Measurements from ENCODE around the gene CRIP1. TPM values are rescaled to one million over a fixed set of nuclear protein-coding genes. Genes with fewer than 3 reads are reported as not detected.

Gene CRIP1
- total and polyA plus RNA-seq, 10 of the 15 experiments (the other 5 are each of a cell fraction or from before 2014, with no cell fraction given) = 66.8 to 259 (median 154) TPM

GRCh38 chr14:105447651-105448640, 38.7 kb upstream of the CRIP1 start:
- intact Hi-C loops (cut with micrococcal nuclease; ENCODE audit: unreplicated experiment) (loop anchor here (1.0 kb wide), 1 partner anchor 41 kb away; no protein-coding TSS in a partner anchor), in situ Hi-C loops (cut with MboI) (no loop called here)
- Histone ChIP-seq H3K27ac (ENCODE audit: control insufficient read depth, insufficient read depth) (no peak overlapping the region), H3K9ac (ENCODE audit: control insufficient read depth, insufficient read depth, low read length) (no peak overlapping the region), H3K79me2 (ENCODE audit: control insufficient read depth, insufficient read depth, low read length) (no peaks in the 10 kb centered on the region), H3K27me3 (replicated peaks in 1 of 2; ENCODE audit: control insufficient read depth in 2 of 2, insufficient read depth in 2 of 2, low read length in 1 of 2) (no peaks in the 10 kb centered on the region), H2AFZ (ENCODE audit: control insufficient read depth, low read depth, low read length) (no peak overlapping the region), H4K20me1 (ENCODE audit: control insufficient read depth, insufficient read depth) (no peaks in the 10 kb centered on the region), H3K4me2 (ENCODE audit: control insufficient read depth, insufficient read depth) (no peak overlapping the region), H3K36me3 (ENCODE audit: control insufficient read depth in 2 of 2, insufficient read depth in 2 of 2, low read length in 1 of 2) (peaks cover 0 to 26% of the 10 kb centered on the region in 2 experiments; a peak in 3 of 4 replicates), H3K4me1 (ENCODE audit: control insufficient read depth, insufficient read depth, low read length) (no peaks in the 10 kb centered on the region), H3K4me3 (no peak overlapping the region), H3K9me3 (replicated peaks; ENCODE audit: control insufficient read depth, insufficient read depth, low read length) (no peaks in the 10 kb centered on the region)
- WGBS (ENCODE audit: insufficient coverage, insufficient replicate concordance, low lambda C conversion rate, missing lambda C conversion rate) = 93% methylated on average over 29 of the region's 31 CpGs
- ChIA-PET CTCF (interaction anchor here (0.7 kb wide), 1 partner anchor 57 kb away, joined by 3 read pairs; no protein-coding TSS in a partner anchor), POLR2A (no interaction called here), SMC1A (ENCODE audit: uncharacterized antibody, unreplicated experiment) (no interaction called here), RAD21 (ENCODE audit: unreplicated experiment) (interaction anchor here (1.0 kb wide), 1 partner anchor 42 kb away, joined by 4 read pairs; no protein-coding TSS in a partner anchor)
- FAIRE-seq (no peak), DNase-seq (ENCODE audit: low read depth, low spot score) (no peak), ATAC-seq (no peak)
- TF ChIP-seq HSF1 (IDR thresholded peaks at IDR 0.05; ENCODE audit: low read depth, low read length) = no peak
- no peak for TF ChIP-seq PML (IDR thresholded peaks at IDR 0.05; ENCODE audit: low read length)
- TF ChIP-seq IKZF2 (IDR thresholded peaks at IDR 0.05) = no peak
- TF ChIP-seq SRF (IDR thresholded peaks at IDR 0.05; ENCODE audit: low read depth in 2 of 2, low read length in 2 of 2) = no peak
- TF ChIP-seq TCF7 (IDR thresholded peaks at IDR 0.05; ENCODE audit: borderline replicate concordance) = no peak
- no peak for TF ChIP-seq SUZ12 (IDR thresholded peaks at IDR 0.05; ENCODE audit: unreplicated experiment)
- BruUV-seq (replicated peaks) = no TSS peak

Measured in GM12878 (cell line).